Stomach (tissue), 4 donors: ENCODE measurements around the gene ALOX5AP.

Source experiments
- CTCF ChIP-seq, 7 experiments: fragments of 450-650 bp in 4 of 7; fragments of 200-600 bp in 3 of 7; sonication (generic) in 3 of 7; IDR thresholded peaks; one replicate each; pipeline ENCODE4 v1.5.1; 2016 to 2019; ENCODE audit warnings: antibody characterized with exemption in 7 of 7, control low read depth in 2 of 7, mild to moderate bottlenecking in 1 of 7
- EP300 ChIP-seq: sonication (generic); formaldehyde crosslinking; IDR thresholded peaks from one replicate; pipeline ENCODE4 v1.6.1; 2017; ENCODE audit warnings: antibody characterized with exemption
- POLR2A ChIP-seq, 4 donors: fragments of 450-650 bp; IDR thresholded peaks; one replicate each; pipeline ENCODE4 v1.6.1; 2016; ENCODE audit warnings: antibody characterized with exemption in 4 of 4, control low read depth in 2 of 4, mild to moderate bottlenecking in 1 of 4, moderate library complexity in 1 of 4
- POLR2AphosphoS5 ChIP-seq, 3 donors: sonication (generic); formaldehyde crosslinking; IDR thresholded peaks; one replicate each; pipeline ENCODE4 v1.6.1; 2016; ENCODE audit warnings: antibody characterized with exemption in 3 of 3

- TF ChIP-seq EP300 (no peak), CTCF (IDR thresholded peaks at IDR 0.05) (no peak), POLR2AphosphoS5 (IDR thresholded peaks at IDR 0.05) (no peak), POLR2A (IDR thresholded peaks at IDR 0.05) (no peak)
Measured at GRCh38 chr13:30745906-30746686, 10.8 kb downstream of the ALOX5AP start.
